ENCODE results near the gene NPIPB2. TPM values are rescaled to one million over a fixed set of nuclear protein-coding genes. Genes with fewer than 3 reads are reported as not detected.
"Not testable (repeated sequence)": the region's sequence is repeated elsewhere in the genome, so short reads cannot be mapped to it uniquely, and the experiment has no call there.

Gene NPIPB2
- total RNA-seq, 4 donors from 2014 or later, result 1.3 to 7.4 (median 3.2) TPM

DNA sequence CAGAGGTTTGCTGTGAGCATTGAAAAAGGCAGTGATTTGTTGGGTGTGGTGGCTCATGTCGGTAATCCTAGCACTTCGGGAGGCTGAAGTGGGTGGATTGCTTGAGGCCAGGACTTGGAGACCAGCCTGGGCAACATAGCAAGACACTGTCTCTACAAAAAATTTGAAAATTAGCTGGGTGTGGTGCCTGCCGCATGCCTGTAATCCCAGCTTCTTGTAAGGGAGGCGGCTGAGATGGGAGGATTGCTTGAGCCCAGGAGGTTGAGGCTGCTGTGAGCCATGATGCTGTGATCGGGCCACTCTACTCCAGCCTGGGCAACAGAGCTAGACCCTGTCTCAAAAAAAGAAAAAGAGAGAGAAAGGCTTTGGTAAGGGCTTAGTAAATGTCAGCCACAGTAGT lies 7.0 kb upstream of the NPIPB2 start:
- Histone ChIP-seq H3K27me3 (no peaks in the 10 kb centered on the region), H3K4me3 (no peak overlapping the region), H3K36me3 (no peaks in the 10 kb centered on the region), H3K27ac (no peak overlapping the region), H3K4me1 (peaks cover 0 to 15% (median 0%) of the 10 kb centered on the region in 3 donors), H3K9me3 (no peaks in the 10 kb centered on the region)
- no peak for DNase-seq
- TF ChIP-seq POLR2A (IDR thresholded peaks at IDR 0.05), result no peak
- intact Hi-C loops (cut with DNase I), result loop anchor here (5.0 kb wide), 1 partner anchor 118 kb away; no protein-coding TSS in a partner anchor
- WGBS, 2 donors, result 47 to 58% methylated on average over 5 of the region's 5 CpGs

- no peak for DNase-seq
- WGBS, 2 donors, result 62% methylated on average over 3 of the region's 3 CpGs
- intact Hi-C loops (cut with DNase I), result loop anchor here (5.0 kb wide), 1 partner anchor 121 kb away; no protein-coding TSS in a partner anchor
- Histone ChIP-seq H3K27ac (no peak overlapping the region), H3K9me3 (no peaks in the 10 kb centered on the region), H3K4me1 (peaks cover 0 to 15% (median 0%) of the 10 kb centered on the region in 3 donors), H3K4me3 (no peak overlapping the region), H3K36me3 (no peaks in the 10 kb centered on the region), H3K27me3 (no peaks in the 10 kb centered on the region)
- no peak for TF ChIP-seq POLR2A (IDR thresholded peaks at IDR 0.05)
- TF ChIP-seq, protein P1, sequence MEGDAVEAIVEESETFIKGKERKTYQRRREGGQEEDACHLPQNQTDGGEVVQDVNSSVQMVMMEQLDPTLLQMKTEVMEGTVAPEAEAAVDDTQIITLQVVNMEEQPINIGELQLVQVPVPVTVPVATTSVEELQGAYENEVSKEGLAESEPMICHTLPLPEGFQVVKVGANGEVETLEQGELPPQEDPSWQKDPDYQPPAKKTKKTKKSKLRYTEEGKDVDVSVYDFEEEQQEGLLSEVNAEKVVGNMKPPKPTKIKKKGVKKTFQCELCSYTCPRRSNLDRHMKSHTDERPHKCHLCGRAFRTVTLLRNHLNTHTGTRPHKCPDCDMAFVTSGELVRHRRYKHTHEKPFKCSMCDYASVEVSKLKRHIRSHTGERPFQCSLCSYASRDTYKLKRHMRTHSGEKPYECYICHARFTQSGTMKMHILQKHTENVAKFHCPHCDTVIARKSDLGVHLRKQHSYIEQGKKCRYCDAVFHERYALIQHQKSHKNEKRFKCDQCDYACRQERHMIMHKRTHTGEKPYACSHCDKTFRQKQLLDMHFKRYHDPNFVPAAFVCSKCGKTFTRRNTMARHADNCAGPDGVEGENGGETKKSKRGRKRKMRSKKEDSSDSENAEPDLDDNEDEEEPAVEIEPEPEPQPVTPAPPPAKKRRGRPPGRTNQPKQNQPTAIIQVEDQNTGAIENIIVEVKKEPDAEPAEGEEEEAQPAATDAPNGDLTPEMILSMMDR (IDR thresholded peaks at IDR 0.05), result no peak
These were observed 4.6 kb upstream of the NPIPB2 start for GRCh38 chr16:11946433-11946832.

DNA sequence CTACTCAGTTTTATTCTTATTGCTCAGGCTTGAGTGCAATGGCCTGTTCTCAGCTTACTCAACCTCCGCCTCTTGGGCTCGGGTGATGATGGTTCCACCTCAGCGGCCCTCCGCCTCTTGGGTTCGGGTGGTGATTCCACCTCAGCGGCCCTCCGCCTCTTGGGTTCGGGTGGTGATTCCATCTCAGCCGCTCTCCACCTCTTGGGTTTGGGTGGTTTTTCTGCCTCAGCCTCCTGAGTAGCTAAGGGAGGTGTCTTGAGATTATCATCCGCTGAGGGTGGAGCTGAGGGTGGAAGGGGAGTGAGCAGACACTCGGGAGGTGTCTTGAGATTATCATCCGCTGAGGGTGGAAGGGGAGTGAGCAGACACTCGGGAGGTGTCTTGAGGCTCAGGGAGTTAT lies 14.5 kb downstream of the NPIPB2 start:
- H3K27ac ChIP-seq; H3K4me1 ChIP-seq; H3K9me3 ChIP-seq; intact Hi-C loops (cut with DNase I); H3K4me3 ChIP-seq; H3K27me3 ChIP-seq; DNase-seq; H3K36me3 ChIP-seq: not testable (repeated sequence)
- 77 to 87% methylated on average over 7 to 9 of the region's 13 CpGs for WGBS, 2 donors

- H3K27me3 ChIP-seq; H3K27ac ChIP-seq; H3K9me3 ChIP-seq; H3K36me3 ChIP-seq; intact Hi-C loops (cut with DNase I); DNase-seq; H3K4me3 ChIP-seq; H3K4me1 ChIP-seq: not testable (repeated sequence)
- WGBS, 2 donors, result 37 to 50% methylated on average over 10 of the region's 10 CpGs
These were observed 17.8 kb downstream of the NPIPB2 start for GRCh38 chr16:11924046-11924445.

GRCh38 chr16:11916524-11917285 lies 25.1 kb downstream of the NPIPB2 start:
- WGBS, 2 donors, result 19 to 26% methylated on average over 13 of the region's 13 CpGs
- no peak for DNase-seq
- TF ChIP-seq, protein P1 (IDR thresholded peaks at IDR 0.05), result no peak
- no peak for TF ChIP-seq POLR2A (IDR thresholded peaks at IDR 0.05)
- Histone ChIP-seq H3K36me3 (no peaks in the 10 kb centered on the region), H3K27ac (peak overlapping the region; percentile 96 to 99 (median 97)), H3K4me3 (peak overlapping the region; percentile 66 to 97 (median 90)), H3K4me1 (peaks cover 9 to 44% (median 25%) of the 10 kb centered on the region in 3 donors), H3K27me3 (no peaks in the 10 kb centered on the region), H3K9me3 (no peaks in the 10 kb centered on the region)
- intact Hi-C loops (cut with DNase I), result no loop called here

- peak in 3 of 4 donors; percentile 75 to 93 (median 85) for TF ChIP-seq POLR2A (IDR thresholded peaks at IDR 0.05)
- TF ChIP-seq, protein P1 (IDR thresholded peaks at IDR 0.05), result peak; percentile 11 to 68 (median 29)
- Histone ChIP-seq H3K27ac (peak within 1 kb of the TSS; percentile 96 to 99 (median 97)), H3K9me3 (no peaks in the 10 kb centered on the region), H3K36me3 (no peaks in the 10 kb centered on the region), H3K27me3 (no peaks in the 10 kb centered on the region), H3K4me1 (peaks cover 9 to 52% (median 30%) of the 10 kb centered on the region in 3 donors), H3K4me3 (peak within 1 kb of the TSS; percentile 66 to 97 (median 90))
- intact Hi-C loops (cut with DNase I), result no loop called here
- WGBS, 2 donors, result 2% methylated on average over 12 to 29 of the region's 84 CpGs
- DNase-seq, result peak; percentile 97
These were observed 26.0 kb downstream of the NPIPB2 start, which contains the start of gene GSPT1 for GRCh38 chr16:11915644-11916523. TSS of gene GSPT1 (minus strand) at chr16:11915956. CDS start at chr16:11915720, 236 bp downstream.
